Astrocyte (in vitro differentiated cells and primary cell): ENCODE data around the gene SMARCD1. TPM values are rescaled to one million over a fixed set of nuclear protein-coding genes. Genes with fewer than 3 reads are reported as not detected.

Experiments used
- DNase-seq: peaks from one replicate; pipeline ENCODE4 v3.0.0-alpha.2; 2010; ENCODE audit warnings: low read depth
- FAIRE-seq: peaks from 2 replicates; lab custom pipeline; 2011; peaks lifted over from hg19 to GRCh38; lab: Jason Lieb, UNC
- H2AFZ ChIP-seq: 2 replicates; pipeline ENCODE4 v1.6.0; 2012; ENCODE audit warnings: low read depth, low read length, inconsistent platforms
- H3K27ac ChIP-seq: 2 replicates; pipeline ENCODE4 v1.5.1; 2011; ENCODE audit warnings: low read depth, low read length, inconsistent platforms
- H3K27me3 ChIP-seq: 2 replicates; pipeline ENCODE4 v1.6.0; 2011; ENCODE audit warnings: low read length, inconsistent platforms; ENCODE audit not compliant: insufficient read depth
- H3K36me3 ChIP-seq: 2 replicates; pipeline ENCODE4 v1.5.1; 2011; ENCODE audit warnings: low read length, inconsistent platforms; ENCODE audit not compliant: insufficient read depth
- H3K4me1 ChIP-seq: 2 replicates; pipeline ENCODE4 v1.5.1; 2011; ENCODE audit warnings: low read length, inconsistent platforms; ENCODE audit not compliant: insufficient read depth
- H3K4me2 ChIP-seq: 2 replicates; pipeline ENCODE4 v1.6.0; 2012; ENCODE audit warnings: low read length, inconsistent platforms
- H3K4me3 ChIP-seq: 2 replicates; pipeline ENCODE4 v1.5.1; 2011; ENCODE audit warnings: low read depth, mild to moderate bottlenecking, low read length, inconsistent platforms; ENCODE audit not compliant: insufficient read depth
- H3K79me2 ChIP-seq: 2 replicates; pipeline ENCODE4 v1.6.0; 2012; ENCODE audit warnings: mild to moderate bottlenecking, low read length, inconsistent platforms; ENCODE audit not compliant: insufficient read depth
- H3K9ac ChIP-seq: 2 replicates; pipeline ENCODE4 v1.6.0; 2012; ENCODE audit warnings: mild to moderate bottlenecking, low read length, inconsistent platforms
- H3K9me3 ChIP-seq: 2 replicates; pipeline ENCODE4 v1.5.1; 2012; ENCODE audit warnings: low read depth, mild to moderate bottlenecking, low read length, inconsistent platforms; ENCODE audit not compliant: insufficient read depth
- H4K20me1 ChIP-seq: 2 replicates; pipeline ENCODE4 v1.6.0; 2012; ENCODE audit warnings: low read length, inconsistent platforms; ENCODE audit not compliant: insufficient read depth
- H3K27ac Mint-ChIP-seq: one replicate; pipeline ENCODE4 v1.8.0; 2021; ENCODE audit warnings: mild to moderate bottlenecking, mixed read lengths; ENCODE audit not compliant: unreplicated experiment
- H3K27me3 Mint-ChIP-seq: one replicate; pipeline ENCODE4 v1.8.0; 2021; ENCODE audit warnings: low read depth, mixed read lengths; ENCODE audit not compliant: unreplicated experiment
- H3K36me3 Mint-ChIP-seq: one replicate; pipeline ENCODE4 v1.8.0; 2021; ENCODE audit warnings: low read depth, mixed read lengths; ENCODE audit not compliant: unreplicated experiment
- H3K4me1 Mint-ChIP-seq: one replicate; pipeline ENCODE4 v1.8.0; 2021; ENCODE audit warnings: low read depth, mixed read lengths; ENCODE audit not compliant: unreplicated experiment
- H3K4me3 Mint-ChIP-seq: one replicate; pipeline ENCODE4 v1.8.0; 2021; ENCODE audit warnings: mild to moderate bottlenecking, moderate library complexity, mixed read lengths; ENCODE audit not compliant: unreplicated experiment
- H3K9me3 Mint-ChIP-seq: one replicate; pipeline ENCODE4 v1.8.0; 2021; ENCODE audit warnings: mild to moderate bottlenecking, mixed read lengths; ENCODE audit not compliant: unreplicated experiment
- EZH2 ChIP-seq: IDR thresholded peaks from 2 replicates; pipeline ENCODE4 v1.6.1; 2012; ENCODE audit warnings: mild to moderate bottlenecking, low read length, inconsistent platforms; ENCODE audit not compliant: insufficient read depth
- total RNA-seq: library from RNA; stranded (reverse); gene quantifications from 2 replicates; pipeline ENCODE4 v1.2.1, GENCODE V29; 2021
- TF ChIP-seq, protein P1 (sequence below): IDR thresholded peaks from 2 replicates; pipeline ENCODE4 v1.5.1; 2011; ENCODE audit warnings: low read depth, mild to moderate bottlenecking, inconsistent platforms, low read length, moderate library complexity; ENCODE audit not compliant: insufficient read depth

SMARCD1 gene
- total RNA-seq, 1 donor from 2014 or later, result 64.4 TPM

DNA sequence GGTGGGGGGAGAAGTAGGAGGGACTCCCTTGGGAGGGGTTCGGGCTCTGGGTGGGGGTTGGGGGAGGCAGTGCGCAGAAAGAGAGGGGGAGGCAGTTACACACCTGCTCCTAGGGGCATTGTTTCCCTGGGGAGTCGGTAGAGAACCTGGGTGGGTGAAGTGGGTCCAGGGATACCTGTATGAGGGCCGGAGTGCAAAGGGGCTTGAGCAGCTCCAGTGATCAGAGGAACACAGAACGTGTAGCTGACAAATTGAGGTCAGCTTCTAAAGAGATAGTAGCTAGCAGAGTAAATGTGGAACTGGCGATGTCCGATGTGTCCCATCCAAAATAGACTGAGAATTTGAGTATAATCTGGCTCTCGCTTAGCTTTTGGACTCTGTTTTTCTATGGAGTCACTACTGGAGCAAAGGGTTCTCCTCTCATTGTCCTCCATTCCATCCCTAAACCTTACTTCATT, 502 bp downstream of the SMARCD1 start:
- TF ChIP-seq, protein P1, sequence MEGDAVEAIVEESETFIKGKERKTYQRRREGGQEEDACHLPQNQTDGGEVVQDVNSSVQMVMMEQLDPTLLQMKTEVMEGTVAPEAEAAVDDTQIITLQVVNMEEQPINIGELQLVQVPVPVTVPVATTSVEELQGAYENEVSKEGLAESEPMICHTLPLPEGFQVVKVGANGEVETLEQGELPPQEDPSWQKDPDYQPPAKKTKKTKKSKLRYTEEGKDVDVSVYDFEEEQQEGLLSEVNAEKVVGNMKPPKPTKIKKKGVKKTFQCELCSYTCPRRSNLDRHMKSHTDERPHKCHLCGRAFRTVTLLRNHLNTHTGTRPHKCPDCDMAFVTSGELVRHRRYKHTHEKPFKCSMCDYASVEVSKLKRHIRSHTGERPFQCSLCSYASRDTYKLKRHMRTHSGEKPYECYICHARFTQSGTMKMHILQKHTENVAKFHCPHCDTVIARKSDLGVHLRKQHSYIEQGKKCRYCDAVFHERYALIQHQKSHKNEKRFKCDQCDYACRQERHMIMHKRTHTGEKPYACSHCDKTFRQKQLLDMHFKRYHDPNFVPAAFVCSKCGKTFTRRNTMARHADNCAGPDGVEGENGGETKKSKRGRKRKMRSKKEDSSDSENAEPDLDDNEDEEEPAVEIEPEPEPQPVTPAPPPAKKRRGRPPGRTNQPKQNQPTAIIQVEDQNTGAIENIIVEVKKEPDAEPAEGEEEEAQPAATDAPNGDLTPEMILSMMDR, result no peak
- TF ChIP-seq EZH2, result no peak
- peaks cover 29% of the 10 kb centered on the region for H3K4me1 Mint-ChIP-seq
- peak overlapping the region; percentile 97 for H3K4me2 ChIP-seq
- H3K79me2 ChIP-seq, result peaks cover 27% of the 10 kb centered on the region
- H3K36me3 ChIP-seq, result peaks cover 37% of the 10 kb centered on the region
- peak overlapping the region; percentile 89 for H3K9ac ChIP-seq
- peak overlapping the region; percentile 66 for H3K27ac Mint-ChIP-seq
- H3K27me3 ChIP-seq, result no peaks in the 10 kb centered on the region
- no peak for FAIRE-seq
- H3K27ac ChIP-seq, result peak overlapping the region; percentile 12
- no peaks in the 10 kb centered on the region for H3K9me3 ChIP-seq
- no peak for DNase-seq
- H3K36me3 Mint-ChIP-seq, result peaks cover 8% of the 10 kb centered on the region
- H3K4me3 ChIP-seq, result peak overlapping the region; percentile 94
- H2AFZ ChIP-seq, result peak overlapping the region; percentile 51
- H4K20me1 ChIP-seq, result peaks cover 32% of the 10 kb centered on the region
- peaks cover 4% of the 10 kb centered on the region for H3K27me3 Mint-ChIP-seq
- peak overlapping the region; percentile 91 for H3K4me3 Mint-ChIP-seq
- H3K9me3 Mint-ChIP-seq, result no peaks in the 10 kb centered on the region
- H3K4me1 ChIP-seq, result peaks cover 38% of the 10 kb centered on the region

DNA sequence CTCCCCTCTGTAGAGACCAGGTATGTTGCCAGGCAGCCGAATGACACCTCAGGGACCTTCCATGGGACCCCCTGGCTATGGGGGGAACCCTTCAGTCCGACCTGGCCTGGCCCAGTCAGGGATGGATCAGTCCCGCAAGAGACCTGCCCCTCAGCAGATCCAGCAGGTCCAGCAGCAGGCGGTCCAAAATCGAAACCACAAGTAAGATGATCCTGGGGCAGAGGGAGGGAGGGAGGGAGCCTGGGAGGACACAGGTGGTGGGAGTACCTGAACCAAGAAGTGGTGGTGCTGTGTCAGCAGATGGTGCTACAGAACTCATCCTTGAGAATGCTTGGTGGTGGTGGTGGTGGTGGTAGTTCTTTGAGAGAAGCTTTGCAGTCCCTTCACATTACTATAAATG, 1.0 kb downstream of the SMARCD1 start:
- peaks cover 27% of the 10 kb centered on the region for H3K79me2 ChIP-seq
- Mint-ChIP-seq H3K36me3 (peaks cover 11% of the 10 kb centered on the region), H3K4me1 (peaks cover 29% of the 10 kb centered on the region), H3K9me3 (no peaks in the 10 kb centered on the region), H3K4me3 (peak overlapping the region; percentile 91), H3K27ac (peak overlapping the region; percentile 66), H3K27me3 (peaks cover 4% of the 10 kb centered on the region)
- FAIRE-seq, result no peak
- DNase-seq, result no peak
- peak overlapping the region; percentile 89 for H3K9ac ChIP-seq
- peaks cover 32% of the 10 kb centered on the region for H4K20me1 ChIP-seq
- H3K4me3 ChIP-seq, result peak overlapping the region; percentile 83
- no peak overlapping the region for H3K27ac ChIP-seq
- no peak for TF ChIP-seq EZH2
- TF ChIP-seq, protein P1, result no peak
- peaks cover 38% of the 10 kb centered on the region for H3K4me1 ChIP-seq
- peak overlapping the region; percentile 97 for H3K4me2 ChIP-seq
- H2AFZ ChIP-seq, result no peak overlapping the region
- H3K36me3 ChIP-seq, result peaks cover 37% of the 10 kb centered on the region
- no peaks in the 10 kb centered on the region for H3K9me3 ChIP-seq
- H3K27me3 ChIP-seq, result no peaks in the 10 kb centered on the region

DNA sequence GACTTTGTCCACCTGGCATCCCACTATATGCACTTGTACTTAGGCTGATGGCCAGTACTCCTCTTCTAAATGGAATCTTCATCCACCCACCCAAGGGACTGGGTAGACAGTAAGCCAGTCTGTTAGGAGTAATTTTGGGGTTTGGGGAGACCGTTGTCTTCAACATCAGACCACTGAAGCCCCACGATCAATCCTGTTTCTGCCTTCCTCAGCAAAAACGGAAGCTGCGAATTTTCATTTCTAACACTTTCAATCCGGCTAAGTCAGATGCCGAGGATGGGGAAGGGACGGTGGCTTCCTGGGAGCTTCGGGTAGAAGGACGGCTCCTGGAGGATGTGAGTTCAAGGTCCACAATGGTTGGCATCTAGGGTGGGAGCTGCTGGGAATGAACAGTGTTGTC, 2.0 kb downstream of the SMARCD1 start:
- Histone ChIP-seq H3K4me2 (peak overlapping the region; percentile 97), H3K9ac (peak overlapping the region; percentile 38), H3K79me2 (peaks cover 27% of the 10 kb centered on the region), H4K20me1 (peaks cover 32% of the 10 kb centered on the region), H2AFZ (no peak overlapping the region), H3K27me3 (no peaks in the 10 kb centered on the region), H3K4me1 (peaks cover 38% of the 10 kb centered on the region), H3K9me3 (no peaks in the 10 kb centered on the region), H3K4me3 (no peak overlapping the region), H3K27ac (peak overlapping the region; percentile 48), H3K36me3 (peaks cover 37% of the 10 kb centered on the region)
- Mint-ChIP-seq H3K27me3 (no peaks in the 10 kb centered on the region), H3K4me3 (no peak overlapping the region), H3K36me3 (peaks cover 16% of the 10 kb centered on the region), H3K27ac (peak overlapping the region; percentile 66), H3K9me3 (no peaks in the 10 kb centered on the region), H3K4me1 (peaks cover 29% of the 10 kb centered on the region)
- TF ChIP-seq, protein P1, result no peak
- no peak for TF ChIP-seq EZH2
- no peak for FAIRE-seq
- DNase-seq, result no peak
